Left ventricle myocardium inferior (tissue), 1 donor: ENCODE results near the gene TWF1. TPM values are rescaled to one million over a fixed set of nuclear protein-coding genes. Genes with fewer than 3 reads are reported as not detected.

Experiments
- DNase-seq: peaks from one replicate; pipeline ENCODE4 v3.0.0-alpha.2; 2020
- H3K27ac ChIP-seq: fragments of 200-600 bp; replicated peaks from 2 replicates; pipeline ENCODE4 v1.8.0; 2021
- H3K27me3 ChIP-seq: fragments of 200-600 bp; 2 replicates; pipeline ENCODE4 v1.8.0; 2021; ENCODE audit warnings: low read depth
- H3K36me3 ChIP-seq: fragments of 200-600 bp; 2 replicates; pipeline ENCODE4 v1.8.0; 2021
- H3K4me1 ChIP-seq: fragments of 200-600 bp; 2 replicates; pipeline ENCODE4 v1.8.0; 2021
- H3K4me3 ChIP-seq: fragments of 200-600 bp; 2 replicates; pipeline ENCODE4 v1.8.0; 2021; ENCODE audit warnings: mild to moderate bottlenecking, moderate library complexity
- H3K9me3 ChIP-seq: fragments of 200-600 bp; replicated peaks from 2 replicates; pipeline ENCODE4 v1.8.0; 2021
- CTCF ChIP-seq: fragments of 200-600 bp; IDR thresholded peaks from 2 replicates; pipeline ENCODE4 v1.8.0; 2021; ENCODE audit warnings: antibody characterized with exemption, mild to moderate bottlenecking, borderline replicate concordance
- intact Hi-C: fragments of 100-400 bp; cut with micrococcal nuclease; formaldehyde crosslinking; loops from one replicate; pipeline ENCODE4 v1.11.0; 2022
- total RNA-seq: library from RNA; stranded (reverse); fragmentation: NEBNext Ultra II Directional; extraction: Animal tissue kit (Norgen Biotek cat#: 25700); gene quantifications from one replicate; pipeline ENCODE4 v1.2.1, GENCODE V29; 2021
- donor health status: DM: no; HTN: yes; CAD: no; lungs with severe emphysema.

The TWF1 gene
- total RNA-seq, 1 donor from 2014 or later: 14.3 TPM

- DNase-seq: no peak
- H3K4me1 ChIP-seq: peaks cover 9% of the 10 kb centered on the region
- no peak for TF ChIP-seq CTCF
- no peaks in the 10 kb centered on the region for H3K27me3 ChIP-seq
- no peak overlapping the region for H3K27ac ChIP-seq
- H3K4me3 ChIP-seq: no peak overlapping the region
- peaks cover 3% of the 10 kb centered on the region for H3K9me3 ChIP-seq
- peaks cover 33% of the 10 kb centered on the region for H3K36me3 ChIP-seq
- intact Hi-C loops: no loop called here
Measured at GRCh38 chr12:43749016-43749415, 57.1 kb downstream of the TWF1 start.

DNA sequence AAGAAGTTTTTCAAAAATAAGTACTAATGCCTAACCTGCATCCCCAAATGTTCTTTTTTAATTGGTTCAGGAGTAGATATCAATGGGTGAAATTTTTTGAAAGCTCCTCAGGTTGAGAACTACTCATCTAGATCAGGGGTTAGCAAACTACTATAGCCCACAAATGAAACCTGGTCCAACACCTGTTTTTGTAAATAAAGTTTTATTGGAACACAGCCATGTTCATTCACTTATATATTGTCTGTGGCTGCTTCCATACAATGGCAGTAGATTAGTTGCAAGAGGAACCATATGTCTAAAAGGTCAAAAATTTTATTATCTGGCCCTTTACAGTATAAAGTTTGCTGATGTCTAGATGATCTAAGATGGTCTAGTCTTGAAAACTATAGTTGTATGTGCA lies 61.3 kb downstream of the TWF1 start:
- no peak for TF ChIP-seq CTCF
- no peaks in the 10 kb centered on the region for H3K27me3 ChIP-seq
- no peak overlapping the region for H3K27ac ChIP-seq
- H3K9me3 ChIP-seq: no peaks in the 10 kb centered on the region
- no peak overlapping the region for H3K4me3 ChIP-seq
- no peak for DNase-seq
- intact Hi-C loops: no loop called here
- peaks cover 51% of the 10 kb centered on the region for H3K36me3 ChIP-seq
- H3K4me1 ChIP-seq: no peaks in the 10 kb centered on the region

Other genes with a start within 250 kb of the TWF1 start
- 4.3 TPM for gene PUS7L, start 47.5 kb downstream of the TWF1 start, total RNA-seq
- gene IRAK4, start 47.4 kb downstream of the TWF1 start, total RNA-seq: 4.4 TPM
- gene TMEM117, start 29.8 kb upstream of the TWF1 start, total RNA-seq: 6.7 TPM